Epithelial cell of esophagus (primary cell): Measurements from ENCODE around the gene RAD51B.

Experiments
- DNase-seq: peaks from one replicate; pipeline ENCODE4 v3.0.0; 2010; ENCODE audit warnings: low read depth
- H3K4me3 ChIP-seq: 2 replicates; pipeline ENCODE4 v1.5.1; 2011; ENCODE audit warnings: mild to moderate bottlenecking, low read length, control low read depth
- TF ChIP-seq, protein P1 (sequence below): IDR thresholded peaks from 2 replicates; pipeline ENCODE4 v1.5.1; 2011; ENCODE audit warnings: low read depth, mild to moderate bottlenecking, low read length, control low read depth, inconsistent platforms; ENCODE audit not compliant: insufficient read depth; ENCODE audit errors: missing control alignments

Gene RAD51B

DNA sequence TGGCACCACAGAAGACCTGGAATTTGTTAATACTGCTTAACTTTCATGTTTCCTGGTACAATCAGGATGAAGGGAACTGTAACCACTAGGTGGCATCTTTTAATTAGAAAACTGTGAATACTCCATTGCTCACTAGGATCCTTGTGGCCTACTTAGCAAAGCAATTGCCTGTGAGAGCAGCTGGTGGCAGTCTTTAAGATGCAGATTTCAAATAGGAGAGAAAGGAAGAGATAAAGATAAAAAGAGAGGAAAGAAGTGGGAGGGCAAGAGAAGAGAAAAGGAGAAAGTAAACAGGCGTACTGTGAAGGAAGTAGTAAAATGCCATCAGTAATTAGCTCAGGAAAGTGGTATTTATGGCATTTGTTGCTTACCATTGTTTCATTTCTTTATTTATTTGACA, 114.5 kb downstream of the RAD51B start:
- peak; percentile 80 for DNase-seq
- H3K4me3 ChIP-seq = no peak overlapping the region
- TF ChIP-seq, protein P1, sequence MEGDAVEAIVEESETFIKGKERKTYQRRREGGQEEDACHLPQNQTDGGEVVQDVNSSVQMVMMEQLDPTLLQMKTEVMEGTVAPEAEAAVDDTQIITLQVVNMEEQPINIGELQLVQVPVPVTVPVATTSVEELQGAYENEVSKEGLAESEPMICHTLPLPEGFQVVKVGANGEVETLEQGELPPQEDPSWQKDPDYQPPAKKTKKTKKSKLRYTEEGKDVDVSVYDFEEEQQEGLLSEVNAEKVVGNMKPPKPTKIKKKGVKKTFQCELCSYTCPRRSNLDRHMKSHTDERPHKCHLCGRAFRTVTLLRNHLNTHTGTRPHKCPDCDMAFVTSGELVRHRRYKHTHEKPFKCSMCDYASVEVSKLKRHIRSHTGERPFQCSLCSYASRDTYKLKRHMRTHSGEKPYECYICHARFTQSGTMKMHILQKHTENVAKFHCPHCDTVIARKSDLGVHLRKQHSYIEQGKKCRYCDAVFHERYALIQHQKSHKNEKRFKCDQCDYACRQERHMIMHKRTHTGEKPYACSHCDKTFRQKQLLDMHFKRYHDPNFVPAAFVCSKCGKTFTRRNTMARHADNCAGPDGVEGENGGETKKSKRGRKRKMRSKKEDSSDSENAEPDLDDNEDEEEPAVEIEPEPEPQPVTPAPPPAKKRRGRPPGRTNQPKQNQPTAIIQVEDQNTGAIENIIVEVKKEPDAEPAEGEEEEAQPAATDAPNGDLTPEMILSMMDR = peak; percentile 70

DNA sequence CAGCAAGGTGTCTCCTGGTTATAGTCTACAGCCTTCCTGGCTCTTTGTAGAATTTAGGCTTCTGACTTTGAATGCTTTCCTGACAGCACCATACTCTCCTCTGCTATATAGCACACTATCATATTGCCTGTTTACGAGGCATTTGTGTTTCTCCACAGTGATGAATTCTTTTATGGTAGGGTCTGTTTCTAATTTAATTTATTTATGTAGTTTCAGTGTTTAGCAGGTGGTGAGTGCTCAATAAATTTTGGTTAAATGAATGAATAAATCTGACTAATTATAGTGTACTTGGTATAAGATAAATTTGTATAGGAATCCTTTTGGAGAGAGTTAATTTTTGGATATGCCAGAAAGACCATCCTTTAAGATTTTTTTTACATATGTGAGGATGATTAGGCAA, 115.3 kb downstream of the RAD51B start:
- TF ChIP-seq, protein P1 = no peak
- no peak overlapping the region for H3K4me3 ChIP-seq
- DNase-seq = no peak

DNA sequence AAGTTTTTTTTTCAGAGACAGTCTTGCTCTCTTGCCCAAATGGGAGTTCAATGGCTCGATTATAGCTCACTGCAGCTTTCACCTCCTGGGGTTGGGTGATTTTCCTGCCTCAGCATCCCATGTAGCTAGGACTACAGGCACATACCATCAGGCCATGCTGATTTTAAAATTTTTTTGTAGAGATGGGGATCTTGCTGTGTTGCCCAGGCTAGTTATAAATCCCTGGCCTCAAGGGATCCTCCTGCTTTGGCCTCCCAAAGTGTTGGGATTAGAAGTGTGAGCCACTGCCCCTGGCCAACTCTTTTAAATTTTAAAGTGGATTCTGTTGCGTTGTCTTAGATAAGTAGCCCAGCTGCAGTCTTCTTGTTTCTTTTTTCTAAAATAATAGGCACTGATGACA, 115.8 kb downstream of the RAD51B start:
- no peak overlapping the region for H3K4me3 ChIP-seq
- no peak for DNase-seq
- TF ChIP-seq, protein P1 = no peak

DNA sequence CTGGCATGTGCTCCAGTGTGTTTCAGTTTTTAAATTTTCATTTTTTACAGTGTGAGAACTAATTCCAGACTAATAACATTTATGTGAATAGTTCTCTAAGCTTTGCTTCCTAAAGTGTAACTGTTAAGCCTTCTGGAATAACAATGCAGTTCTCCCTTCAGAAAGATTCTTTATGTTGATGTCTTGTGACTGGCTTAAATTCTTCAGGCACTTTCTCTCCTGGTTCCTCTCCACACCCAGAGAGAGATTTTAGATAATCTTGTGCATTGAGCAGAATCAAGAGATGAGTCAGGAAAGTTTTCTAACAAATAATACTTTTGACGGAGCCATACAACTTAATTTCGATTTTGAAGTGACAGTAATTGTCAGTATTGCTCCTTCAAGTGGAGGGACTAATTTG, 118.5 kb downstream of the RAD51B start:
- TF ChIP-seq, protein P1 = no peak
- DNase-seq = no peak

DNA sequence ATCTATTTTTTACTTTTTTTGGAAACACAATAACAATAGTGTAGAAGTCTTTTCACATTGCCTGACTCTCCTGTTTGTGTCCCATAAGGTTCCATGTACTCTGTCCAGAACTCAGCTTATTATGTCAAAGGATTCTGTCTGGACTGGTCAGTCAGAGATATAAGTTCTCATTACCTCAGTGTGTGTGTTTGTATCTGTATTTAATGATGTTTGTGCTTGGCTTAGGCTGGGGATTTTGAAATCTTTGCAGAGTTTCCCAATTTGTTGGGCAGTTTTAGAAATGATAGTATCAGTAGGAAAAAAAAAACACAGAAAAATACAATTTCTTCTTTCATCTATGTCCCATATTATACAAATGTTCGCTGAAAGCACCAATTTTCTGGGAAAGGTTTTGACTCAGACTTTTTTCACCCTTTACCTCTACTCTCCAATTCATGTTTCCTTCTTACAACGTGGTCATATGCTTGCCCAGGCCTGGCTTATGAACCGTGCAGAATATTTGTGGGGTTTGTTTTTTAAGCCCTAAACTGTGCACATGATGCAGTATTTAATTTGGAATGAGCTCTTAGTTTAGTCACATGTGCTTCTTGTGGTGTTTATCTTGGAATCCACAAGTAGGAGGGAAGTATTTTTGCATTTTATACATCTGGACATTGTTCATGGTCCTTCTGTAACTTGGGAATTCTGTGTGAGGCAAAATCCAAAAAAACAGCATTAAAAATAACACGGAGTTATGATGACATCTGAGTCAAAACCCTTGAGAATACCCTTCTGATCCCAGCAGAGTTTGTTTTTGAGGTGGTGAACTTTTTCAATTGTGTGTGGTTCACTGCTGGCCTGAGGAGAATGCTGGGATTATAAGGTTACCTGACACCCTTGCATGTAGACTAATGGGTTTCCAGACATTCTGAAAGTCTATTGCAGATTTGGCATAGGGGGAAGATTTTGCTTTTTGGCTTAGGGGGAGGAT, 121.2 kb downstream of the RAD51B start:
- H3K4me3 ChIP-seq = no peak overlapping the region
- no peak for DNase-seq
- TF ChIP-seq, protein P1 = no peak

More for the DNA sequence above, 118.5 kb downstream of the RAD51B start:
- H3K4me3 ChIP-seq = no peak overlapping the region

DNA sequence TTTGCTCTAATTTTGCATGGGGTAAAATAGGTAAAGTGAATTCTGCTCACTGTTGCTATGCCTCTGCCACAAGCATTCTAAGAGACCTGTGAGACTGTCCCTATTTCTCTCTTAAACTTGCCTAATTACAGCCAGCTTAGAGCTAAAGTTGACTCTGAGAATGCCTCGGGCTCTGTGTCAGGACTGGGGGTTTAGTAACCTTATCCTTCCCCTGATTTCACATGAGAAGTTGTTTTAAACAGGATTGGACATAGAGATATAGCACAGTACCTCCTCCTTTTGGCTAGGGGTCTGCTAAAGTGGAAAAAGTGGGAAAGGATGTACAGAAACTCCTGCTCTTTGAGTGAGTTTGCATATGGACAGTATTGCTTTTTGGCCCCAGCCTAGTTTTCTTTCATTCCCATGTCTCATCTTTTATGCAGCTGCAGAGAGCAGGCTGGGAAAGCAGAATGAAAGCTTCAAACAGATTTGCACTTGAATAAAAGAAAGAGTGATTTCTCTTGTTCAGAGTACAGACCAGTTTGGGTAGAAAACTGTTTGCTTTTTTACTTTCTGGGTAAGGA, 122.0 kb downstream of the RAD51B start:
- H3K4me3 ChIP-seq = no peak overlapping the region
- TF ChIP-seq, protein P1 = no peak
- DNase-seq = peak; percentile 13
